Upper lobe of right lung (tissue), 1 donor: ENCODE measurements around the gene SSNA1. TPM values are rescaled to one million over a fixed set of nuclear protein-coding genes. Genes with fewer than 3 reads are reported as not detected.

Source experiments
- ATAC-seq: fragments of 200-7000 bp; cut with Tn5 transposase; one replicate; pipeline ENCODE4 v1.9.1; 2020; ENCODE audit warnings: mild to moderate bottlenecking, moderate library complexity
- DNase-seq: peaks from one replicate; pipeline ENCODE4 v3.0.0-alpha.2; 2020
- H3K27ac ChIP-seq: fragments of 200-600 bp; one replicate; pipeline ENCODE4 v1.8.0; 2022
- H3K27me3 ChIP-seq: fragments of 200-600 bp; one replicate; pipeline ENCODE4 v1.8.0; 2022; ENCODE audit warnings: mild to moderate bottlenecking
- H3K36me3 ChIP-seq: fragments of 200-600 bp; one replicate; pipeline ENCODE4 v1.8.0; 2022
- H3K4me1 ChIP-seq: fragments of 200-600 bp; one replicate; pipeline ENCODE4 v1.8.0; 2022
- H3K4me3 ChIP-seq: fragments of 200-600 bp; one replicate; pipeline ENCODE4 v1.8.0; 2022; ENCODE audit warnings: mild to moderate bottlenecking
- H3K9me3 ChIP-seq: fragments of 200-600 bp; one replicate; pipeline ENCODE4 v1.8.0; 2022
- CTCF ChIP-seq: fragments of 200-600 bp; IDR thresholded peaks from one replicate; pipeline ENCODE4 v1.8.0; 2022; ENCODE audit warnings: antibody characterized with exemption
- intact Hi-C: fragments of 100-400 bp; cut with DNase I; formaldehyde crosslinking; loops from one replicate; pipeline ENCODE4 v1.11.0; 2022
- total RNA-seq: library from RNA; stranded (reverse); fragmentation: NEBNext Ultra II Directional; extraction: Animal tissue kit (Norgen Biotek cat#: 25700); gene quantifications from one replicate; pipeline ENCODE4 v1.2.1, GENCODE V29; 2021
- donor health status: DM: no; HTN: yes; CAD: no; lungs with severe emphysema.

The SSNA1 gene
- total RNA-seq, 1 donor from 2014 or later = 55.5 TPM

- DNase-seq = no peak
- no peaks in the 10 kb centered on the region for H3K9me3 ChIP-seq
- ATAC-seq = no peak
- H3K27ac ChIP-seq = no peak overlapping the region
- no peak overlapping the region for H3K4me3 ChIP-seq
- intact Hi-C loops = no loop called here
- TF ChIP-seq CTCF = no peak
- H3K4me1 ChIP-seq = peaks cover 14% of the 10 kb centered on the region
- no peaks in the 10 kb centered on the region for H3K27me3 ChIP-seq
- H3K36me3 ChIP-seq = no peaks in the 10 kb centered on the region
Measured at GRCh38 chr9:137220317-137221094, 32.0 kb downstream of the SSNA1 start.

- DNase-seq (no peak), ATAC-seq (no peak)
- H3K9me3 ChIP-seq = no peaks in the 10 kb centered on the region
- intact Hi-C loops = no loop called here
- no peak for TF ChIP-seq CTCF
- H3K27me3 ChIP-seq = no peaks in the 10 kb centered on the region
- no peaks in the 10 kb centered on the region for H3K36me3 ChIP-seq
- H3K4me3 ChIP-seq = no peak overlapping the region
- H3K27ac ChIP-seq = no peak overlapping the region
- H3K4me1 ChIP-seq = peaks cover 14% of the 10 kb centered on the region
Measured at GRCh38 chr9:137221095-137221505, 32.6 kb downstream of the SSNA1 start.

- ATAC-seq (no peak), DNase-seq (no peak)
- H3K9me3 ChIP-seq = no peaks in the 10 kb centered on the region
- no peaks in the 10 kb centered on the region for H3K27me3 ChIP-seq
- no peak for TF ChIP-seq CTCF
- H3K36me3 ChIP-seq = no peaks in the 10 kb centered on the region
- peaks cover 14% of the 10 kb centered on the region for H3K4me1 ChIP-seq
- peak overlapping the region; percentile 33 for H3K4me3 ChIP-seq
- H3K27ac ChIP-seq = no peak overlapping the region
- intact Hi-C loops = no loop called here
Measured at GRCh38 chr9:137221506-137222111, 33.1 kb downstream of the SSNA1 start.

- Histone ChIP-seq H3K27ac (peak within 1 kb of the TSS; percentile 94), H3K4me1 (peaks cover 14% of the 10 kb centered on the region)
- intact Hi-C loops = no loop called here
Measured at GRCh38 chr9:137222190-137223077, 34.0 kb downstream of the SSNA1 start, which contains the start of gene RNF208. RNF208 (minus strand) TSS chr9:137222240; CDS start chr9:137221212, 1,028 bp downstream.

More at GRCh38 chr9:137222190-137223077, 34.0 kb downstream of the SSNA1 start, which contains the start of gene RNF208:
- no peak for DNase-seq
- no peak for TF ChIP-seq CTCF
- peak; percentile 0 for ATAC-seq
- Histone ChIP-seq H3K27me3 (no peaks in the 10 kb centered on the region), H3K36me3 (no peaks in the 10 kb centered on the region), H3K9me3 (no peaks in the 10 kb centered on the region), H3K4me3 (peak within 1 kb of the TSS; percentile 81)
